Measurements from ENCODE around the gene MIOX. TPM values are rescaled to one million over a fixed set of nuclear protein-coding genes. Genes with fewer than 3 reads are reported as not detected.

MIOX gene
- total and polyA plus RNA-seq, 9 of the 15 experiments (the other 6 are each of a cell fraction or from before 2014, with no cell fraction given), result 0.08 TPM; not detected in 8

DNA sequence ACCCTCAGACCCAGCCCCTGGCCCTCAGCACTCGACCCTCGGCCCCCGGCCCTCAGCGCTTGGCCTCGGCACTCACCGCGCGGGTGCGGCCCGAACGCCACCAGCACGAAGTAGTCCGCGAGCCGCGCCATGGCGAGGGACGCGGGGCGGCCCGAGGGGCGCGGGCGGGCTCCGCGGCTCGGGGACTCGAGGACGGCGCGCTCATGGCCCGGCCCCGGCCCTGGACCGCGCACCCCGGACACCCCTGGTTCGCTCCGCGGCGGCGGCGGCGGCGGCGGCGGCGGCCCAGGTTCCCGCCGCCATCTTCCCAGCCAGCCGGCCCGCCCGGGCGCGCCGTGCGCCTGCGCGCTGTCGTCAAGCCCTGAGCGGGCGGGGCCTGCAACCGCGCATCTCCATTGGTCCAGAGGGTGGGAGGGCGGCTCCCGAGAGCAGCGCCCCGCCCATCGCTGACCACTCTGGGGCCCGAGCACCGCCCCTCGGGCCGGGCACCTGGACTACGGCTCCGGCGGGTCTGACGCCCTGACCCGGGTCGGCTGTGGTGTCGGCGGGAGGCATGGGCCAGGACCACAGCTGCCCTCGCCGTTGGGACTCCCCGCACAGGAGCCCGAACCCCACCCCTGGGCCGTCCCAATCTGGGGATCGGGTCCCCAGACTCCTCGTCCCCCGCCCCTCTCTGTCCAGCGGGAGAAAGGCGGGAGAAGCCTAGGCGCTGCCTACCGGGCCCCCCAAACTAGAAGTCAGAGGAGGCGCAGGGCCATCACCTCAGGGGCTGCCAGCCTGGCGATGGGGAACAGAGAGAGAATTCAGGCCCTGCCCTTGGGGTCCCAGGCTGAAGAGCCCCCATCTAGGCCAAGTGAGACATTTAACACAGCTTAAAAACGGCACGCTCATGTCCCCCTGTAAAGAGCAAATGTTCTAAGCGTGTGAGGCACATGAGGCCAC lies 11.7 kb upstream of the MIOX start, which contains the start of gene SBF1:
TSS of gene SBF1 (minus strand) at position 326 of the 942 bp plus-strand sequence. CDS start at position 131, 195 bp downstream.
- peaks cover 42% of the 10 kb centered on the region for H3K79me2 ChIP-seq (ENCODE audit: control insufficient read depth, insufficient read depth, low read length)
- FAIRE-seq, result peak; percentile 23
- H3K4me3 ChIP-seq, result peak within 1 kb of the TSS; percentile 63
- H3K27ac ChIP-seq (ENCODE audit: extremely low read depth, low read depth, low read length), result peak within 1 kb of the TSS; percentile 46; the same call in 2 of the 3 replicates
- H3K27me3 ChIP-seq (ENCODE audit: control insufficient read depth in 2 of 2, insufficient read depth in 2 of 2, low read length in 2 of 2), result no peaks in the 10 kb centered on the region
- ATAC-seq, result peak; percentile 96
- peak within 1 kb of the TSS; percentile 85 for H2AFZ ChIP-seq (ENCODE audit: low read depth, low read length)
- no TSS peak for BruUV-seq (replicated peaks)
- peaks cover 8% of the 10 kb centered on the region for H3K9me1 ChIP-seq (ENCODE audit: control insufficient read depth, insufficient read depth, low read length)
- peaks cover 22 to 54% of the 10 kb centered on the region in 2 experiments for H3K4me1 ChIP-seq (replicated peaks in 1 of 2; ENCODE audit: control insufficient read depth in 2 of 2, insufficient read depth in 2 of 2, low read length in 2 of 2)
- in situ Hi-C loops (cut with MboI), result no loop called here
- H3K36me3 ChIP-seq (ENCODE audit: control insufficient read depth, insufficient read depth, low read length), result 0 out of 3 replicates have a peak, but pooled peaks cover 2% of the 10 kb centered on the region
- WGBS (ENCODE audit: insufficient coverage, low coverage, missing lambda C conversion rate), result 6% methylated on average over 13 of the region's 97 CpGs
- H4K20me1 ChIP-seq (replicated peaks; ENCODE audit: control insufficient read depth, insufficient read depth, low read length), result peaks cover 33% of the 10 kb centered on the region
- H3K4me2 ChIP-seq (ENCODE audit: insufficient read depth, low read length), result peak within 1 kb of the TSS; percentile 73
- CTCF ChIA-PET (ENCODE audit: low intra/inter-chr PET ratio), result interaction anchor here (0.6 kb wide), 1 partner anchor 132 kb away, joined by 4 read pairs; no protein-coding TSS in a partner anchor
- POLR2A ChIA-PET, result interaction anchor here (0.6 kb wide), 1 partner anchor 26 kb away, joined by 3 read pairs; no protein-coding TSS in a partner anchor
- peak; percentile 91 to 98 (median 97) for DNase-seq (ENCODE audit: extremely low read depth in 1 of 4, low spot score in 3 of 4)
- peak within 1 kb of the TSS; percentile 44 to 93; a peak in 3 of 4 replicates for H3K9ac ChIP-seq (ENCODE audit: insufficient read depth in 1 of 2, low read depth in 2 of 2, low read length in 2 of 2)
- intact Hi-C loops (cut with micrococcal nuclease), result no loop called here
- H3K9me3 ChIP-seq (replicated peaks; ENCODE audit: control insufficient read depth, insufficient read depth, low read depth, low read length), result no peaks in the 10 kb centered on the region
- TF ChIP-seq PKNOX1 (IDR thresholded peaks at IDR 0.05) (no peak), ASH1L (IDR thresholded peaks at IDR 0.05; ENCODE audit: borderline replicate concordance, low read depth, partially characterized antibody) (no peak), MBD1 (CRISPR knock-in tag; IDR thresholded peaks at IDR 0.05) (no peak), YY1 (IDR thresholded peaks at IDR 0.05; ENCODE audit: borderline replicate concordance in 1 of 3, control insufficient read depth in 1 of 3, extremely low read depth in 1 of 3, insufficient read depth in 3 of 3, insufficient read length in 1 of 3, insufficient replicate concordance in 2 of 3, low read depth in 1 of 3, low read length in 2 of 3) (peak; percentile 57 to 88 (median 82)), ZNF41 (CRISPR knock-in tag; conservative IDR thresholded peaks at IDR 0.05) (no peak), CCNT2 (IDR thresholded peaks at IDR 0.05; ENCODE audit: borderline replicate concordance, extremely low read depth, insufficient read length, low read depth, low read length) (peak; percentile 43), GTF2A2 (tag; IDR thresholded peaks at IDR 0.05) (no peak), POLR2G (IDR thresholded peaks at IDR 0.05; ENCODE audit: low read depth, low read length) (peak; percentile 86), NFE2L1 (tag; IDR thresholded peaks at IDR 0.05; ENCODE audit: borderline replicate concordance, low read depth) (no peak), ELF1 (tag; IDR thresholded peaks at IDR 0.05) (no peak), NCOA4 (IDR thresholded peaks at IDR 0.05; ENCODE audit: partially characterized antibody) (no peak), ARHGAP35 (IDR thresholded peaks at IDR 0.05; ENCODE audit: partially characterized antibody) (no peak), RBFOX2 (IDR thresholded peaks at IDR 0.05; ENCODE audit: low read depth, low read length) (peak; percentile 77)
- TF ChIP-seq, protein P1, sequence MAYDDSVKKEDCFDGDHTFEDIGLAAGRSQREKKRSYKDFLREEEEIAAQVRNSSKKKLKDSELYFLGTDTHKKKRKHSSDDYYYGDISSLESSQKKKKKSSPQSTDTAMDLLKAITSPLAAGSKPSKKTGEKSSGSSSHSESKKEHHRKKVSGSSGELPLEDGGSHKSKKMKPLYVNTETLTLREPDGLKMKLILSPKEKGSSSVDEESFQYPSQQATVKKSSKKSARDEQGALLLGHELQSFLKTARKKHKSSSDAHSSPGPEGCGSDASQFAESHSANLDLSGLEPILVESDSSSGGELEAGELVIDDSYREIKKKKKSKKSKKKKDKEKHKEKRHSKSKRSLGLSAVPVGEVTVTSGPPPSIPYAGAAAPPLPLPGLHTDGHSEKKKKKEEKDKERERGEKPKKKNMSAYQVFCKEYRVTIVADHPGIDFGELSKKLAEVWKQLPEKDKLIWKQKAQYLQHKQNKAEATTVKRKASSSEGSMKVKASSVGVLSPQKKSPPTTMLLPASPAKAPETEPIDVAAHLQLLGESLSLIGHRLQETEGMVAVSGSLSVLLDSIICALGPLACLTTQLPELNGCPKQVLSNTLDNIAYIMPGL (CRISPR knock-in tag; IDR thresholded peaks at IDR 0.05), result no peak
